Stimulated activated CD4-positive, alpha-beta T cell treated with anti-CD3 and anti-CD28 coated beads, Interleukin-1b, Interleukin-23, amount 100 ng/mL, for 4 hours (primary cell): ENCODE data around the gene PLA2G4C.

Source experiments
- DNase-seq, 2 donors: peaks; one replicate each; pipeline ENCODE4 v3.0.0-alpha.2; 2020; ENCODE audit warnings: low read depth in 2 of 2

The PLA2G4C gene

DNA sequence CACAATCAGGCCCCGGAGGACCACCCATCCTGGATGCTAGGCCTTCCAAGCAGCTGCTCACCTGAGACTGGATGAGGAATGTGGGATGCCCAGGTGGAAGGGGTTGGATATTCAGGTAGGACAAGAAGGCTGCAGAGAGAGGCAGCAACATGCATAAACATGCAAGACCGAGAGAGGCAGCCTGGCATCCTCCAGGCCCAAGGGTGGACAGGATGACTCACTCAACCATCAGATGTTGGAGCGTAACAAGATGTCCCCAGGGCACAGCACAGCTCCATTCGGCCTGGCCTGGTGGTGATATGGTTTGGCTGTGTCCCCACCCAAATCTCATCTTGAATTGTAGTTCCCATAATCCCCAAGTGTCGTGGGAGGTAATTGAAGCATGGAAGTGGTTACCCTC lies 56.8 kb downstream of the PLA2G4C start:
- no peak for DNase-seq

- DNase-seq: no peak
Measured at GRCh38 chr19:48053076-48053475, 57.5 kb downstream of the PLA2G4C start.

- no peak for DNase-seq
Measured at GRCh38 chr19:48051335-48052033, 59.1 kb downstream of the PLA2G4C start.

DNA sequence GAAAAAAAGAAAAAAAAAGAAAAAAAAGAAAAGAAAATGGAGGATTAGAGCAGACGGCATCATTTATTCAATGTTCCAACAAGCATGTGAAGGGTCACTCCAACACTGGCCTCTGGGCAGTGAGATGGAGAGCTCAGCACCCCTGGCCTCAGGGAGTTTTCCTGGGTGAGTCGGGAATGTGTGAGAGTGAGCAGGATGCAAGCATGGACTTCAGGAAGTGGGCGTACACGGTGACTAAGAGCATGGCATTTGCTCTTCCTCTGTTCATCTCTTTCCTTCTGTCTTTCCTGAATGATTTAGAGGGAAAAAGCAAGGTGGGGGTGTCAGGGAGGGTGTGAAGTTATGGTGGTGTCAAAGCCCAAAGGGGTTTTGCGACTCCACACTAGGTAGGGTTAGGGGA lies 66.1 kb downstream of the PLA2G4C start:
- no peak for DNase-seq

- no peak for DNase-seq
Measured at GRCh38 chr19:48043675-48044258, 66.8 kb downstream of the PLA2G4C start, which contains the start of gene CABP5. TSS of gene CABP5 (minus strand) at chr19:48044079. CDS start at chr19:48043922, 157 bp downstream.

GRCh38 chr19:48041877-48042580 lies 68.6 kb downstream of the PLA2G4C start:
- no peak for DNase-seq

GRCh38 chr19:48036765-48037164 lies 73.9 kb downstream of the PLA2G4C start:
- no peak for DNase-seq

- DNase-seq: no peak
Measured at GRCh38 chr19:48033604-48034003, 77.0 kb downstream of the PLA2G4C start.

- DNase-seq: no peak
Measured at GRCh38 chr19:48030073-48030472, 80.5 kb downstream of the PLA2G4C start.

DNA sequence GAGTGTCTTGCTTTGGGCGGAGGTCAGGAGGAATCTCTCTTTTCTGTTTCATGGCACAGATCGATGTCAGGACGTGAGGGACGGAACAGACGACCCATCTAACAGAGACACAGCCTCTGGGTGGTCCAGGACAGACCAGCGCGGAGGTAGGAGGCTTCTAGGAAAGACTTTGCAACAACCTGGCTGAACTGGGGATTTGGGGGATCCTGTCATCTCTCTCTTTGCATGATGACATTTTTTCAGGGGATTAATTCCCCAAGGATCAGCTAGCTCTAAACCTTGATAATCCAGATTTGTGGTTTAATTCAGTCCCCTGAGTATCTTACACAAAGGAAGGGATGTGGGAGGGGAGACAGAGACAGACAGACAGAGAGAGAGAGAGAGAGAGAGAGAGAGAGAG lies 81.2 kb downstream of the PLA2G4C start:
- DNase-seq: no peak

GRCh38 chr19:48025480-48025879 lies 85.1 kb downstream of the PLA2G4C start:
- no peak for DNase-seq

GRCh38 chr19:48023518-48023917 lies 87.1 kb downstream of the PLA2G4C start:
- DNase-seq: no peak

- DNase-seq: no peak
Measured at GRCh38 chr19:48023011-48023410, 87.6 kb downstream of the PLA2G4C start.

DNA sequence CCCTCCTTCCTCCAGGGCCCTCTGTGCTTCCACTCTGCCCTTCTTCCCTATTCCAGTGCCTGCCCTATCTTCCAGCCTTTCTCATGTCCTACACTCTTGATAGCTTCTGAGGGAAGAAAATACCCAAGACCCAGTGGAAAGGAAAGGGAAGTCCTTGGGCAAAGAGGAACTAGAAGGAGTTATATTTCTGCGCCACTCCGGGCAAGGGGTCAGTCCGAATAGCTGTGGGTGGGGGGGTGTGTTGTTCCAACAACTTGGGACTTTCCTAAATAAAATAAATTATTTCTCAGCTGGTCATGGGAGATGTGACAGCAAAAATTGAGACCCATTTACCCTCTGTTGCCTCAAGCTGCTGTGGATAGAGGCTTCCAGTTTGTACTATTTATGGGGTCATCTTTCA lies 89.9 kb downstream of the PLA2G4C start:
- no peak for DNase-seq

DNA sequence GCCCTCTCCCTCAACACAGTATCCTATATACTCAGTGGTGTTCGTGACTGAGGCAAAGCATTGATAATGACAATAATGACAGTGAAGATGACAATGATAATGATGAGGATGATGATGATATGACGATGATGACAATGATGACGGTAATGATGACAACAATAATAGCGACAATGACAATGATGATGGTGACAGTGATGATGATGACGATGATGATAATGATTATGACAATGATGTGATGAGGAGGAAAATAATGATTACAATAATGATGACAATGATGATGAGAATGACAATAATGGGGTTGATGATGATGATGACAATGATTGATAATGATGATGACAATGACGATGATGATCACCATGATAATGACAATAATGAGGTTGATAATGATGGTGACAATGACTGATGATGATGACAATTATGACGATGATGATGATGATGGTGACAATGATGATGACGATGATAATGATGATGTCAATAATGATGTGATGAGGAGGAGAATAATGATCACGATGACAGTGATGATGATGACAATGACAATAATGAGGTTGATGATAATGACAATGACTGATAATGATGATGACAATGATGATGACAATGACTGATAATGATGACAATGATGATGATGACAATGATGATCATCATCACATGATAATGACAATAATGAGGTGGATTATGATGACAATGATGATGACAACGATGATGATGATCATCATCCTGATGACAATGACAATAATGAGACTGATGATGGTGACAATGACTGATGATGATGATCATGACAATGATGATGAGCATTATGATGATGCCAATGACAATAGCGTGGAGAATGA lies 99.5 kb downstream of the PLA2G4C start:
- DNase-seq: no peak

DNA sequence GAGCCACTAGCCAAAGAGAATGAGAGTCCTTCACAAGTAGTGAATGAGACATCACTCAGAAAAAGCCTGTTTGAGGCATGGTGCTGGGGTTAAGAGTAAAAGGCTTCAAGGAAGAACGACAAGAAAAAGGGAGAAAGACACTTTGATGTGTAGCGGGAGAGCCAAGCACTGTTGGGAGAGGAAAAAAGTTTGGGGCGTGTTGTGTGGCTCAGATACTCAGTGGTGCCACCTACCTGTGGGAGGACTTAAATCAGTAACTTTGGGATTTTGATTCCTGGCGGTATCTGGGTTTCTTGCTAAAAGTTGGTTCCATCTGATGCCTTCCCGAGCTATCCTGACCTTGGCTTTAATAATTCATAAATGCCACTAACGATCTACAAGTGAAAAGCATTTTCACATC lies 103.9 kb downstream of the PLA2G4C start:
- no peak for DNase-seq

GRCh38 chr19:48004236-48004635 lies 106.4 kb downstream of the PLA2G4C start:
- no peak for DNase-seq

- no peak for DNase-seq
Measured at GRCh38 chr19:48000846-48001245, 109.8 kb downstream of the PLA2G4C start.

DNA sequence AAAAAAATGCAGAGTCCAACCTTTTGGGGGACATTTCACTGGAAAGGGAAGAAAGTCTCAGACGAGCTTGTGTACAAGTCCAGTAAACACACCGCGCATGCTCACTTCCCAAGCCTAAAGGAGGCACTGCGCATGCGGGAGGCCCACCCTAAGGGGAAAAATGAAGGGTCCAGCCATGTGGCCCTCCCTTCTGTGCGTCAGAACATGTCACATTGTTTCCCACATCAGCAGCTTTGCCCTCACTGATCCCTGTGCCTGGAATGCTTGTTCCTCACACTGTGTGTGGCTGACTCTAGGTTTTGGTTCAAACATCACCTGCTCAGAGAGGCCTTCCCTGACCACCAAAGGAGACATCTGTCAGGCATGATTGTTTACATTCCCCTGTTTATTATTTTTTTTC lies 111.8 kb downstream of the PLA2G4C start:
- no peak for DNase-seq
